Measurements from ENCODE around the gene PDLIM7. TPM values are rescaled to one million over a fixed set of nuclear protein-coding genes. Genes with fewer than 3 reads are reported as not detected.

The PDLIM7 gene
- total RNA-seq, 1 donor from 2014 or later = 118 TPM

- H3K9me3 ChIP-seq = no peaks in the 10 kb centered on the region
- no peaks in the 10 kb centered on the region for H3K36me3 ChIP-seq
- no peak overlapping the region for H3K4me3 ChIP-seq
- no peaks in the 10 kb centered on the region for H3K27me3 ChIP-seq
- DNase-seq (ENCODE audit: extremely low spot score in 2 of 2) = no peak
- intact Hi-C loops (cut with DNase I) = loop anchor here (2.0 to 10.0 kb wide), 2 partner anchors 47 to 135 kb away; partner anchors contain the start of gene MXD3
- TF ChIP-seq POLR2A (IDR thresholded peaks at IDR 0.05) (no peak), CTCF (IDR thresholded peaks at IDR 0.05) (no peak), POLR2AphosphoS5 (IDR thresholded peaks at IDR 0.05; ENCODE audit: insufficient read depth in 1 of 2, low read depth in 1 of 2) (no peak)
- no peak overlapping the region for H3K27ac ChIP-seq
- peaks cover 45% of the 10 kb centered on the region for H3K4me1 ChIP-seq
These were observed 48.0 kb downstream of the PDLIM7 start for GRCh38 chr5:177449140-177450061.

DNA sequence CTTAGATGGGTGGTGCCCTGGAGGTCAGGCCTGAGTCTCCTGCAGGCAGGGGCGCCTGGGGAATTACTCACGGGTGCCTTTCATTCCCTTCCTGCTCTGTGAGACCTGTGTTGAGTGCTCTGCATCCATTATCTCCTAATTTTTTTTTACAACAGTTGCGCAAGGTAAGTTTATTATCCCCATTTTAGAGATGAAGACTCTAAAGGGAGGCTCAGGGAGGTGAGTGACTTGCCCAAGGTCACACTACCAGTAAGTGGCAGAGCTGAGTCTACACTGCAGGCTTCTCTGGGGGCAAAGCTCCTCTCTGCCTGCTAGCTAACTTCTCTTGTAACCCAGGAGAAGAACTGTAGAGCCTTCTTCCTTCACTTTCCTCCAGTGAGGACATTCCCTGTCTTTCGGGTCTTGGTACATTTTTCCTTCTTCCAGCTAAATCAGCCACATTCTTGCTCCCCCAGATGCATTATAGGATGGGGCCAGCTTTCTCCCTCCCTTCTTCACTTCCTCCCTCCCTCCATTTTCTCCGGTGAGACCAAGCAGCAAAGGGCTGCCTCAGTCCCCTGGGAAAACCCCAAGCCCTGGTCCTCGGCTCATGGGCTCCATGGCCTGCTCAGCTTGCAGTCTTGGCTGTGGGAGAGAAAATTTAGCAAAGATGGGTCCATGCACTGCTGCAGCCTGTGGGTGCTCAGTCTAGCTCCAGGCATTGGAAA lies 49.0 kb downstream of the PDLIM7 start:
- TF ChIP-seq POLR2AphosphoS5 (IDR thresholded peaks at IDR 0.05; ENCODE audit: insufficient read depth in 1 of 2, low read depth in 1 of 2) (no peak), CTCF (IDR thresholded peaks at IDR 0.05) (no peak), POLR2A (IDR thresholded peaks at IDR 0.05) (no peak)
- intact Hi-C loops (cut with DNase I) = loop anchor here (2.0 kb wide), 1 partner anchor 46 kb away; no protein-coding TSS in a partner anchor
- peaks cover 36% of the 10 kb centered on the region for H3K4me1 ChIP-seq
- no peaks in the 10 kb centered on the region for H3K36me3 ChIP-seq
- H3K4me3 ChIP-seq = no peak overlapping the region
- no peak for DNase-seq (ENCODE audit: extremely low spot score in 2 of 2)
- no peaks in the 10 kb centered on the region for H3K9me3 ChIP-seq
- H3K27ac ChIP-seq = no peak overlapping the region
- no peaks in the 10 kb centered on the region for H3K27me3 ChIP-seq

DNA sequence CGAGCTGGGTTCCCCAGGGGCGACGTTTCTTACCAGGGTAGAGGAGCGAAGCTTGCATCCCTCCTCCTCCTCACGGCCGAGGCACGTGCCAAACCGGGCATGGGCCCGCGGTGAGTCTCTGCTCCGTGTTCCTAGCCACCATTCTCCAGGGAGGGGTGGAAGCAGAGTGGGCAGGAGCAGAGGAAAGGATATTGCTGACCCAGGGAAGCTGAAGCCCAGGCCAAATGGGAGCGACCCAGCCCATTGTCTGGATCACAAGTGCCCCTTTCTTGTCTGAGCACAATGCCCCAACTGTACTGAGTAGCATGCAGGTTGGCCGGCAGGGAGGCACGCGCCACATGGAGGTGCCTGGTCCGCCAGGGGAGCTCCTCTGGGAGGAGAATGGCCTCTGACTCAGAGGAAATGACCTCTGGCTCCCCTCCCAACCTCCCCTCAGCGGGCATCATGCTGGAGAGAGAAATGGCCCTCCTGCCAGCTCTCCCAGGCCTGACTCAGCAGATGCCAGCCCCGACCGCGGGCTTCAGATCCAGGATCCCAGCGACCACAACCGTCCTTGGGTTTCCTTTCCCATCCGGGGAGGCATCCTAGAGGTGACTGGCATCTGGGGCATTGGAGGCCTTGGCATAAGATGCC lies 49.7 kb downstream of the PDLIM7 start:
- H3K27ac ChIP-seq = peak overlapping the region; percentile 19
- peak overlapping the region; percentile 50 to 70 for H3K4me3 ChIP-seq
- H3K9me3 ChIP-seq = no peaks in the 10 kb centered on the region
- intact Hi-C loops (cut with DNase I) = loop anchor here (2.0 kb wide), 1 partner anchor 45 kb away; no protein-coding TSS in a partner anchor
- no peaks in the 10 kb centered on the region for H3K36me3 ChIP-seq
- H3K4me1 ChIP-seq = peaks cover 36% of the 10 kb centered on the region
- H3K27me3 ChIP-seq = no peaks in the 10 kb centered on the region
- TF ChIP-seq CTCF (IDR thresholded peaks at IDR 0.05) = no peak
- no peak for TF ChIP-seq POLR2AphosphoS5 (IDR thresholded peaks at IDR 0.05; ENCODE audit: insufficient read depth in 1 of 2, low read depth in 1 of 2)
- no peak for TF ChIP-seq POLR2A (IDR thresholded peaks at IDR 0.05)
- DNase-seq (ENCODE audit: extremely low spot score in 2 of 2) = no peak

DNA sequence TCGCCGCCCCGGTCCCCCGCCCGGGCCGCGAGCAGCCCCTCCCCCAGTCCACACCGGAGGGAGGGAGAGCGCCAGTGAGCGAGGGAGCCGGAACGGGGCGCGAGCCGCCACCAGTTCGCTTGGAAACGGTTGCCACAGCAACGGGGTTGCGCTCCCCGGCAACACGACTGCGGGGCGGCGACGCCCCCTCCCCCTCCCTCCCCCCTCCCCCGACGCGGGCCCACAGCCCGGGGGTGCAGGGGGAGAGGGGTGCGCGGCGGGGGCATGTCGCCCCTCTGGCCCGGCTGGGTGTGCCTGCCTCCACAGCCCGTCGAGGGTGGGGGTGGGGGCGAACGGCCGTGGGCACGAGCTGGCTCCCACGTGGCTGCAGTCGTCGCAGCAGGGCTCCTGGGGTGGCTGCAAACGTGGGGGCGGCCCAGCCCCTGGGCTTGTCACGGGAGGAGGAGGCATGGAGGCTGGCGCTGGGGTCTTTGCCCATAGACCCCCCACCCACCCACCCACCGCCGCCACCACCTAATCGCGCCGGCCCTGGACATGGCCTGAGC lies 50.3 kb downstream of the PDLIM7 start:
- Histone ChIP-seq H3K27me3 (no peaks in the 10 kb centered on the region), H3K4me3 (peak overlapping the region; percentile 50 to 70), H3K9me3 (no peaks in the 10 kb centered on the region), H3K27ac (peak overlapping the region; percentile 19), H3K36me3 (no peaks in the 10 kb centered on the region), H3K4me1 (peaks cover 36% of the 10 kb centered on the region)
- TF ChIP-seq POLR2A (IDR thresholded peaks at IDR 0.05) (no peak), POLR2AphosphoS5 (IDR thresholded peaks at IDR 0.05; ENCODE audit: insufficient read depth in 1 of 2, low read depth in 1 of 2) (no peak), CTCF (IDR thresholded peaks at IDR 0.05) (no peak)
- DNase-seq (ENCODE audit: extremely low spot score in 2 of 2) = no peak
- intact Hi-C loops (cut with DNase I) = no loop called here

All from vagina (tissue), 2 donors.